GM23248 (cell line): ENCODE data around the gene SETBP1.

Experiments
- EZH2 ChIP-seq: fragments of 200-600 bp; sonication (generic); IDR thresholded peaks from 2 replicates; pipeline ENCODE4 v1.6.1; 2018; ENCODE audit warnings: antibody characterized with exemption, mild to moderate bottlenecking; ENCODE audit not compliant: insufficient read depth, poor library complexity, severe bottlenecking
- EZH2phosphoT487 ChIP-seq: fragments of 200-600 bp; sonication (generic); IDR thresholded peaks from 2 replicates; pipeline ENCODE4 v1.6.1; 2018; ENCODE audit warnings: antibody characterized with exemption, moderate library complexity, mild to moderate bottlenecking, low read depth; ENCODE audit not compliant: insufficient read depth

GRCh38 chr18:44855681-44856080 is 175.0 kb downstream of the SETBP1 start:
- TF ChIP-seq EZH2 (no peak), EZH2phosphoT487 (no peak)
